K562 treated with DMSO at 1 percent for 24 hours (cell line): ENCODE measurements around the gene SIX1. TPM values are rescaled to one million over a fixed set of nuclear protein-coding genes. Genes with fewer than 3 reads are reported as not detected.

Source experiments
- total RNA-seq: library from RNA; unstranded; fragments of 300-600 nt; gene quantifications from 2 replicates; pipeline ENCODE4 v1.2.3, GENCODE V29; 2022; ENCODE audit warnings: low read depth; ENCODE audit not compliant: insufficient read depth

The SIX1 gene
- 0.98 and 1.7 TPM in 2 replicates for total RNA-seq

GRCh38 chr14:60648934-60649874 lies at the start of gene SIX1:
Gene SIX1 (minus strand): TSS chr14:60649477. CDS start chr14:60649189, 288 bp downstream.

Other genes with a start within 250 kb of the SIX1 start
- gene C14orf39, start 163.4 kb downstream of the SIX1 start, total RNA-seq, result 0.41 TPM in 1 of 2 replicates, not detected in the other
- gene SIX6, start 140.3 kb downstream of the SIX1 start, total RNA-seq, result not detected in 2 replicates
- gene SIX4, start 74.9 kb upstream of the SIX1 start, total RNA-seq, result 6.3 and 6.6 TPM in 2 replicates
- gene MNAT1, start 85.3 kb upstream of the SIX1 start, total RNA-seq, result 14.9 and 18.8 TPM in 2 replicates